SU-DHL-6 (cell line): Measurements from ENCODE around the gene AKAP14.

Experiments
- CTCF ChIP-seq: fragments of 200-600 bp; sonication (generic); IDR thresholded peaks from one replicate; pipeline ENCODE4 v1.5.1; 2017; ENCODE audit warnings: antibody characterized with exemption, mild to moderate bottlenecking, low read length, moderate library complexity; ENCODE audit not compliant: insufficient read depth, poor library complexity, severe bottlenecking
- EZH2phosphoT487 ChIP-seq: fragments of 200-600 bp; sonication (generic), shearing (Covaris generic); conservative IDR thresholded peaks from 2 replicates; pipeline ENCODE4 v1.6.1; 2018; ENCODE audit warnings: mild to moderate bottlenecking, antibody characterized with exemption, low read length, moderate library complexity, mixed read lengths

GRCh38 chrX:119880076-119880475 lies 15.6 kb upstream of the AKAP14 start:
- no peak for TF ChIP-seq CTCF
- TF ChIP-seq EZH2phosphoT487 = no peak
